HG03139 (cell line): ENCODE measurements around the gene WDR59.
"Not testable (repeated sequence)": the region's sequence is repeated elsewhere in the genome, so short reads cannot be mapped to it uniquely, and the experiment has no call there.

ENCODE experiments used
- ATAC-seq: cut with Tn5 transposase; IDR thresholded peaks from one replicate; pipeline ENCODE4 v1.9.1; 2021; ENCODE audit not compliant: unreplicated experiment

WDR59 gene

DNA sequence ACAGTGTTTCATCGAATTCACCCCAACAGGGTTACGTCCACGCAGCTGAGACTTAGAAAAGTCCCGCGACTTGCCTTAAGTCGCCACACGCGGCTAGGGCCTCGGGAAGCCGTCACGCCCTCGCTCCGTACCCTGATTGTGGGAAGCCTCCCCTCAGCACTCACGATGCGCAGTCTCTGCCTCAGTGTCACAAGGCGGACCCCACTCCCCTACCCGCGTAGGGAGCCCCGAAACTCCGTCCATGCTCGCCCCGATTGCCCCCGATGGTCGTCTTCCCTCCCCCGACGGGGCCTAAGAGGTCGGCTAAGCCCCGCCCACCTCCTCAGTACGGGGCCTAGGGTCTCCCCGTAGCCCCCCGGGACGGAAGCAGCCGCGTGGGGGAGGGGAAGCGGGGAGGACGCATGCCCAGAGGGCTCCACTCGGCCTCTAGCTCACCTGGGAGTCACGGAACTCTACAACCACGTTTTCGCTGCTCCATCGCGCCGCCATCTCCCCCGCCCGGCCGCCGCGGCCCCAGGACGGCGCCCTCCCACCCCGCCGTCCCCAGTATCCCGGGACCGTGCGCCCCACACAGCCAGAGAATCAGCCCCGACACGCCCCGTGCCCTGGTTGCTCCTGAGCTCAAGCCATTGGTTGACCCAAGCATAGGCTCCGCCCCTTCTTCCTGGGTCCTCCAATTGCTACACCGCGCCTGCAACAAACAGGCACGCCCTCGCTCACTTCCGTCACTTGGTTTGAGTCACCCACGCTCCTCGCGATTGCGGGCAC is at the start of gene WDR59:
Gene WDR59, minus strand, starts transcription at position 595 of the 768 bp plus-strand sequence. Its CDS starts 106 bp downstream, at position 489.
- ATAC-seq: peak; percentile 99

- ATAC-seq: no peak
Measured at GRCh38 chr16:75032655-75033054, 47.7 kb upstream of the WDR59 start.

GRCh38 chr16:75029854-75030253 is 44.9 kb upstream of the WDR59 start:
- no peak for ATAC-seq

DNA sequence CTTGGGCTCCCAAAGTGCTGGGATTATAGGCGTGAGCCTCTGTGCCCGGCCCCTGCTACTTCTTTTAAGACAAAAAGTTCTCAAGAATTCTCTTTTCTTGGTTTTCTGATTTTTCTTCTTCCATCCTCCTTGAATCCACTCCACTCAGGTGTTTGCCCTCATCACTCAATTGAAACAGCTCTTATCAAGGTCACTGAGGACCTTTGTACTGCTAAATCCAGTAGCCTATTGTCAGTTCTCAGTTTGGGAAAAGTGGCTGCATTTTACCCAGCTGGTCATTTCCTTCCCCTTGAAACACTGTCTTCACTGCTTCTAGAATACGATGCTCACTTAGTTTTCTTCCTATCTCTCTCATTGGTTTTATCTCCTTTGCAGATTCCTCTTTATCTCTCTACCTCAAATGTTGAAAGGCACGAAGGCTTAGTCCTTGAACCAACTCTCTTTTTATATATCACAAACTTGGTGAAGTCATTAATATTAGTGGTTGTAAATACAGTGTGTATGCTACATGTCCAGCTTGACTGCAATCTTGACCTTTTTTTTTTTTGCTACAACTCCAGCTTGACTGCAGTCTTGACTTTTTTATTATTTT is 43.7 kb upstream of the WDR59 start:
- ATAC-seq: no peak

- ATAC-seq: no peak
Measured at GRCh38 chr16:75027520-75028300, 42.8 kb upstream of the WDR59 start.

DNA sequence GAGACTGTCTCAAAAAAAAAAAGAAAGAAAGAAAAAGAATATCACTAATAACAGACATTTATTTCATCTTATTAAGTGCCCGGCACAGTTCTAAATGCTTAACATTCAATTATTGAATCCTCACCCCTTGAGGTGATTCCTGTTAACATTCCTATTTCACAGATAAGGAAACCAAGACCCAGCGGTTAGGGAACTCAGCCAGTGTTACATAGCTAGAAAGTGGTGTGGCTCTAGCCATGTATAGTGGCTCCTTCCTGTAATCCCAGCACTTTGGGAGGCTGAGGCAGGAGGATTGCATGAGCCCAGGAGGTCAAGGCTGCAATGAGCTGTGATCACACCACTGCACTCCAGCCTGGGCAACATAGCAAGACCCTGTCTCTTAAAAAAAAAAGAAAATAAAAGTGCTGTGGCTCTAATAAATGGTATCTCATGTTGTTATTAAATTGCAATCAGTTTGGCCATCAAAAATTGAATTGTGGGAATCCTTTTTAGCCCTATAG is 42.0 kb upstream of the WDR59 start:
- no peak for ATAC-seq

DNA sequence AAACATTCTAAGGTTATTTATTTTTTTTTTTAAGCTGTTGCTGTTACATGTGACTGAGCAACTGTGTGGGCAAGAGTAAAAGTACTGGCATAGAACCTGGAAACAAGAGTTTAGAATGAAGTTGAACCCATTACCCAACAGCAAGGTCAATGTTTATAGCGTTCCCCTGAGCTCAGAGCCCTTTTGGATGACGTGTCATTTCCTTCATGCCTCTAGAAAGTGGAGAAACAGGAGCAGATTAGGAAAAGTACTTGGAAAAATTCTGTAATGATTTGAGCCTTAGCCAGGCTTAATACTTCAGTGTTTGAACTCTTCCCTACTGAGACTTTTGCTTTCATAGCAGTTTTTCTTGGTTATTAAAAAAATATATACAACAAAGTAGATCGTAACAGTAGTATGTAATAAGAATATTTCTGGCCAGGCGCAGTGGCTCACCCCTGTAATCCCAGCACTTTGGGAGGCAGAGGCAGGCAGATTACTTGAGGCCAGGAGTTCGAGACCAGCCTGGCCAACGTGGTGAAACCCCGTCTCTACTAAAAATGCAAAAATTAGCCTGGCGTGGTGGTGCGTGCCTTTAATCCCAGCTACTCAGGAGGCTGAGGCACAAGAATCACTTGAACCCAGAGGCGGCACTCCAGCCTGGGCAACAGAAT is 41.4 kb upstream of the WDR59 start:
- not testable (repeated sequence) for ATAC-seq

DNA sequence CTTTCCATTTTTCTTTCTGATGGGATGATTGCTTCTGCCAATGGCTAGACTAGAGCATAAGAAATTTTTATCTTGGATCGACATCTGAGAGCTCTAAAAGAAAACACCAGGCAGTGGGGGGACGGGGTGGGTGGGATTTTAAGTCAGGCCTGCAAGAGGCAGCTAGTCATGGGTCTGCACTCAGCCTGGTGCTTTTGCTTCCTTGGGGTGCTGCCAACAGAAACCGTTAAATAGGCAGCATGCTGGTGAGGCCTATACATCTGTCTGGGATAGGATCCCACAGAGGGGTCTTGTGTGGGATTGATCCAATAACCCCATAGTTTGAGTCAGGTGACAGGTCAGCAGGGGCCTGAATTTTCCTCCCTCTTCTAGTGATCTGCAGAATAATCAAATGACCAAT is 40.8 kb upstream of the WDR59 start:
- ATAC-seq: no peak

DNA sequence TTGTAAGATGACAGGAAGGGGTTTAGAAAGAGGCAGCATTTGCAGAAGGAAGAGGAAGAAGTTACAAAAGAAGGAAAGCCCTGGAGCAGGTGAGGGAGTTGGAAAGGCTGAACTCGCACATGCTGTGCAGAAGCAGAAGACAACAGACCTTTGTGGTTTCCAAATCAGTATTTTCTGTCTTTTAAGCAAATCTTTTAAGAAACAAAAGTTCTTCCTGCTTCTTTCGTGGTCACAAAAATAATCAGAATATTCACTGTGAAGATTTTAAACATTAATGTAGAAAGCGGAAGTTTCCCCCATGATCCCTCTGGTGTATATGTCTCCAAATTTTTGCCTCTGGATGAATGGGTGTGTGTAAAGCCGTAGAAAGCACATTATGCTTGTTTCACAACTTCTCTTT is 39.7 kb upstream of the WDR59 start:
- no peak for ATAC-seq

DNA sequence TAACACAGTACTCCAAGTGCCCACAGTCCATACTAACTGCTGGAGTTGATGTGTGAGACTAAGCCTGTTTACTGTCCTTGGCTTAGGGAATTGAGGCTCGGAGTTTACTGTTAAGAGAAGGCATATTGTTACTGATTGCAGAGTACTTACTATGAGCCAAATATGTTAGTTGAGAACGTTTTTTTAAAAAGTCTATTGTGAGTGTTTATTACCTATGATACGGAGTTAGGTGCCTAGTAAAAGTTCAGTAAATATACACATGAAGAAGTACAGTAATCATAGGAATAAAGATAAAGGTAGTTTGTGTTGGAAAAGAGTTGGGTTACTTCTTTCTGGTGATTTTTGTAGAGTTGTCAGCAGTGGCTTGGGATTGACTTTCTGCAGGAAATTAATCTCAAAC is 39.3 kb upstream of the WDR59 start:
- ATAC-seq: no peak

- ATAC-seq: no peak
Measured at GRCh38 chr16:75023009-75023408, 38.1 kb upstream of the WDR59 start.

GRCh38 chr16:75022567-75022966 is 37.6 kb upstream of the WDR59 start:
- ATAC-seq: no peak

- no peak for ATAC-seq
Measured at GRCh38 chr16:75021410-75021809, 36.5 kb upstream of the WDR59 start.

DNA sequence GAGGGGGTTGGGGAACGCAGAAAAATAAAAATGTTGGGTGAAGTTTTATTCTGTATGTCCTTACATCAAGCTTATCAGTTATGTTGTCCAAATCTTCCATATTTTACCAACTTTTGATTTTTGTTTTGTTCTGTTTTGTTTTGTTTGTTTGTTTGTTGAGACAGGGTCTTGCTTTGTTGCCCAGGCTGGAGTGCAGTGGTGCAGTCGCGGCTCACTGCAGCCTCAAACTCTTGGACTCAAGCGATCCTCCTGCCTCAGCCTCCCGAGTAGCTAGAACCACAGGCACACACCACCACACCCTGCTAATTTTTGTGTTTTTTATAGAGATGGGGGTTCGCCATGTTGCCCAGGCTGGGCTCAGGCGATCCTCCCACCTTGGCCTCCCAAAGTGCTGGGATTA is 34.7 kb upstream of the WDR59 start:
- no peak for ATAC-seq

- ATAC-seq: no peak
Measured at GRCh38 chr16:75019007-75019406, 34.1 kb upstream of the WDR59 start.

DNA sequence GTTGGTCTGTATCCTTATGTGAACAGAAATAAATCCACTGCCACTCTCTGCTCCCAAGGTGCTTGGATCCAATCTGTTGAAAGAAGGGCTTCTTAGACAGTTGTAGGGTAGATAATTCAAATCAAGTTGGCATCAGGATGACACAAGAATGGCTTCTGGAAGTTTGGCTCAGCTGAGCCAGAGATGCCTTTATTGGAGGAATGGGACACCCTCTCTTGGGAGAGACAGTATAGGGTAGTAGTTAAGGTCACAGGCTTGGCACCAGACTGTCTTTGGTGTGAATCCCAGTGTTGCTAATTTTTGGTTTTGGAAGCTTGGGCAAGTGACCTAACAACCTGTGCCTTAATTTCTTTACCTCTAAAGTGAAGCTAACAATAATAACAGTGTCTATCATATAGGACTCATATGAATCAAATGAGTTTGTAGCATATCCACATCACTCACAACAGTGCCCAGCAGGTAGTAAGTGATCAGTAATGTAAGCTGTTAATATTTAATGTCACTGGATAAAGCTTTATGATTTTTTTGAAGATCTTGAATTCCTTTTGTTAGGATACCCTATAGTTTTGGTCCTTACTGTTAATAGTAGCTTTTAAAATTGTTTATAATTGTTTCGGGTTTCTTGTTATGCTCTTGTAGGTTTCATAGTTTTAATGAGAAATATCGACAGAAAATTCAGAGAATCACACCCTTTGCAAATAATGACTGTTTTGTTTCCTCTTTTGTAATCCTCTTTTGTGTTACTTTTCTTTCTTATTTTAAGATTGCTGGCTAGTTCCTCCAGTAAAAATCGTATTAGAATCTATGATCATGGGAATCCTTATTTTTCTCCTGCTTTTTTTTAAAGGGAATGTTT is 33.0 kb upstream of the WDR59 start:
- no peak for ATAC-seq

- ATAC-seq: not testable (repeated sequence)
Measured at GRCh38 chr16:75016451-75017081, 31.6 kb upstream of the WDR59 start.

- ATAC-seq: no peak
Measured at GRCh38 chr16:75014318-75014717, 29.4 kb upstream of the WDR59 start.

GRCh38 chr16:75013123-75013522 is 28.2 kb upstream of the WDR59 start:
- not testable (repeated sequence) for ATAC-seq
